Type B pancreatic cell (in vitro differentiated cells): Measurements from ENCODE around the gene GOLGA8S. TPM values are rescaled to one million over a fixed set of nuclear protein-coding genes. Genes with fewer than 3 reads are reported as not detected.
"Not testable (repeated sequence)": the region's sequence is repeated elsewhere in the genome, so short reads cannot be mapped to it uniquely, and the experiment has no call there.

Source experiments
- DNase-seq: peaks from one replicate; pipeline ENCODE4 v3.0.0; 2021; ENCODE audit warnings: mixed read lengths; ENCODE audit not compliant: unreplicated experiment; ENCODE audit errors: extremely low spot score
- H3K27ac Mint-ChIP-seq: 2 replicates; pipeline ENCODE4 v1.8.0; 2021; ENCODE audit warnings: mild to moderate bottlenecking, mixed read lengths
- H3K27me3 Mint-ChIP-seq: 2 replicates; pipeline ENCODE4 v1.8.0; 2021; ENCODE audit warnings: mixed read lengths
- H3K36me3 Mint-ChIP-seq: 2 replicates; pipeline ENCODE4 v1.8.0; 2021; ENCODE audit warnings: mixed read lengths
- H3K4me1 Mint-ChIP-seq: one replicate; pipeline ENCODE4 v1.8.0; 2021; ENCODE audit warnings: mixed read lengths; ENCODE audit not compliant: unreplicated experiment
- H3K4me3 Mint-ChIP-seq: 2 replicates; pipeline ENCODE4 v1.8.0; 2021; ENCODE audit warnings: mild to moderate bottlenecking, mixed read lengths
- H3K9me3 Mint-ChIP-seq: 2 replicates; pipeline ENCODE4 v1.8.0; 2021; ENCODE audit warnings: mixed read lengths
- total RNA-seq: library from RNA; stranded (reverse); gene quantifications from 2 replicates; pipeline ENCODE4 v1.2.1, GENCODE V29; 2021; ENCODE audit warnings: low replicate concordance
- TF ChIP-seq, protein P1 (sequence below): fragments of 200-600 bp; sonication (generic); conservative IDR thresholded peaks from 2 replicates; pipeline ENCODE4 v1.5.0; 2021; ENCODE audit warnings: antibody characterized with exemption, mild to moderate bottlenecking

The GOLGA8S gene
- total RNA-seq, 1 donor from 2014 or later: 0.19 TPM

DNA sequence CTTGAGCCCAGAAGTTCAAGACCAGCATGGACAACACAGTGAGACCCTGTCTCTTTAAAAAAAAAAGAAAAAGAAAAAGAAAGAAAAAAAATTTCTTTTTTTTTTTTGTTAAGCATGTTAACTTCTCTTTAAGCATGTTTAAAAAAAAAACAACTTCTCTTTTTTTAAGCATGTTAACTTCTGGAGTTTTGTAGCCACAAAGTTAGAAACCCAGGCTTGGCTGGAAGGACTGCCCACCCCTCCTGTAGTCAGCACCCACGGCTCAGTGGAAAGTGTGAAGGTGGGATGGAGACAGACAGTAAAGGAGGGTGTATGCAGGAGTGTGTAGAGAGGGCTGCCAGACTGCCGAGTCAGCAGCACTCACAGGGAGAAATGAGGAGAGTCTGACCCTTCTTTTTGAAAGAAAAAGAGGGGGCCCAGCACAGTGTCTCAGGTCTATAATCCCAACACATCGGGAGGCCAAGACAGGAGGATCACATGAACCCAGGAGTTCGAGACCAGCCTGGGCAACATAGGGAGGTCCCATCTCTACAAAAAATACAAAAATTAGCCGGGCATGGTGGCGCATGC is 33.2 kb downstream of the GOLGA8S start:
- TF ChIP-seq, protein P1, sequence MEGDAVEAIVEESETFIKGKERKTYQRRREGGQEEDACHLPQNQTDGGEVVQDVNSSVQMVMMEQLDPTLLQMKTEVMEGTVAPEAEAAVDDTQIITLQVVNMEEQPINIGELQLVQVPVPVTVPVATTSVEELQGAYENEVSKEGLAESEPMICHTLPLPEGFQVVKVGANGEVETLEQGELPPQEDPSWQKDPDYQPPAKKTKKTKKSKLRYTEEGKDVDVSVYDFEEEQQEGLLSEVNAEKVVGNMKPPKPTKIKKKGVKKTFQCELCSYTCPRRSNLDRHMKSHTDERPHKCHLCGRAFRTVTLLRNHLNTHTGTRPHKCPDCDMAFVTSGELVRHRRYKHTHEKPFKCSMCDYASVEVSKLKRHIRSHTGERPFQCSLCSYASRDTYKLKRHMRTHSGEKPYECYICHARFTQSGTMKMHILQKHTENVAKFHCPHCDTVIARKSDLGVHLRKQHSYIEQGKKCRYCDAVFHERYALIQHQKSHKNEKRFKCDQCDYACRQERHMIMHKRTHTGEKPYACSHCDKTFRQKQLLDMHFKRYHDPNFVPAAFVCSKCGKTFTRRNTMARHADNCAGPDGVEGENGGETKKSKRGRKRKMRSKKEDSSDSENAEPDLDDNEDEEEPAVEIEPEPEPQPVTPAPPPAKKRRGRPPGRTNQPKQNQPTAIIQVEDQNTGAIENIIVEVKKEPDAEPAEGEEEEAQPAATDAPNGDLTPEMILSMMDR: no peak
- H3K4me3 Mint-ChIP-seq: no peak overlapping the region
- no peaks in the 10 kb centered on the region for H3K27me3 Mint-ChIP-seq
- no peaks in the 10 kb centered on the region for H3K9me3 Mint-ChIP-seq
- H3K36me3 Mint-ChIP-seq: no peaks in the 10 kb centered on the region
- H3K27ac Mint-ChIP-seq: no peak overlapping the region
- no peak for DNase-seq
- H3K4me1 Mint-ChIP-seq: no peaks in the 10 kb centered on the region

DNA sequence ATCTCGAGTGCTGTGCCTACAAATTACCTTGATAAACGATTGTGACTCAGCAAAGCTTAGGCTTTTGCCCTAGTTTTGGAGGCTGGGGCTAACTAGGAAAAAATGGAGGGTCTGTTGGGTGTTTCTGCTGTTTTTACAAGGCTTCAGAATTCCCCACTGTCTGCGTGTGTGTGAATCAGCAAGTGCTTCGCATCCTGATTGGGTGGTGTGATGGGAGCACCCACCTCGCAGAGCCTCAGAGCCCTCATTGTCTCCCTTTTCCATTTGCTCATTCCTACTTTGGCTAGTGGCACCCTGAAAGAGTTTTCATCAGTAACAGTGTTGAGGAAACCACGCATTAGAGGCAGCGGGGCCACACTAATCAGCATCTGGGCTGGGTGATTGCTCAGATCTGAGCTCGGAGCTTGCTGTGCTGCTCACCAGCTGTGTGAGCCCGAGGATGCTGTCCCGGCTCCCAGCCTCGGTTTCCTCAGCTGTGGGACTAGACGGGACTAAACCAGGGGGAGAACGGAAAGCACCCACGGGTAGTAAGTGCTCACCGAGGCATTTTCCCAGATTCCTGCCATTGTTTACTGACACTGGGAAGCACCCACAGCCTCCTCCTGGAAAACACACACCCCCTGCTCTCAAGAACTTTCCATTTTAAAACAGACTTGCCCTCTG is 40.6 kb downstream of the GOLGA8S start:
- TF ChIP-seq, protein P1: no peak
- H3K27ac Mint-ChIP-seq: no peak overlapping the region
- no peak for DNase-seq
- H3K4me3 Mint-ChIP-seq: no peak overlapping the region
- no peaks in the 10 kb centered on the region for H3K4me1 Mint-ChIP-seq
- H3K27me3 Mint-ChIP-seq: no peaks in the 10 kb centered on the region
- no peaks in the 10 kb centered on the region for H3K36me3 Mint-ChIP-seq
- H3K9me3 Mint-ChIP-seq: no peaks in the 10 kb centered on the region

DNA sequence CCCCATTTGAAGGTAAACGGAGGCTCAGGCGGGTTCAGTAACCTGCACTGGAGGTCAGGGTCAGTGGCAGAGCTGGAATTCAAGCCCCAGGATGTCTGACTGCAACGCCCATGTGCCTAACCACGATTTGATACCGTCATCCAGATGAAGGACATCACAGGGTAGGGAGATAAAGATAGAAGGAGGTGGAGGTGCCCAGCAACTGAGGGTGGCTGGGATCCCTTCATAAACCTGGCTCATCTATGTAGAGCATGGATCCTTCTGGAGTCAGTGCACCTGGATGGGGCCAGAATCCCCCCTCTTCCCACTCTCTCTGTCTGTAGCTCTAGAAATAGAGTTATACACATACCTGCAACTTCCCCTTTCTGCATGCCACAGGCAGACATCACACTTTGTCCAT is 41.3 kb downstream of the GOLGA8S start:
- Mint-ChIP-seq H3K4me3 (no peak overlapping the region), H3K27ac (no peak overlapping the region), H3K27me3 (no peaks in the 10 kb centered on the region), H3K36me3 (no peaks in the 10 kb centered on the region), H3K4me1 (no peaks in the 10 kb centered on the region), H3K9me3 (no peaks in the 10 kb centered on the region)
- TF ChIP-seq, protein P1: no peak
- no peak for DNase-seq

DNA sequence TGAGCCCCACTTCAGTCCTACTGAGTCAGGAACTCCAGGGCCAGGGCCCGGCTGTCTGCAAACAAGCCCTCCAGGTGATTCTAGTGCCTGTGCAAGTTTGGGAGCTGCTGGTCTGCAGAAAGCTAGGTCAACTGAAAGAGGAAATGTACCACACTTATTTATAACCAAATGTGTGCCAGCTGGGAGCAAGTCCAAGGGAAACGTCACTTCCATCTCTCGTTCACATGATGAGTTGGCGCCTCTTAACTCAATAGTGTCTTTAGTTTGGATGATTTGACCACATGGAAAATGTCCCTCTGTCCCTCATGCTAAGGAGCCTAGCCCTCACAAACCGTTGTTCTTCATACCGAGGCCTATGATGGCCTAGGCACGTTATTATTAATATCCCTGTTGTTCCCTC is 43.2 kb downstream of the GOLGA8S start:
- no peaks in the 10 kb centered on the region for H3K36me3 Mint-ChIP-seq
- no peak overlapping the region for H3K4me3 Mint-ChIP-seq
- no peaks in the 10 kb centered on the region for H3K9me3 Mint-ChIP-seq
- H3K4me1 Mint-ChIP-seq: no peaks in the 10 kb centered on the region
- H3K27me3 Mint-ChIP-seq: no peaks in the 10 kb centered on the region
- DNase-seq: no peak
- TF ChIP-seq, protein P1: no peak
- H3K27ac Mint-ChIP-seq: no peak overlapping the region

DNA sequence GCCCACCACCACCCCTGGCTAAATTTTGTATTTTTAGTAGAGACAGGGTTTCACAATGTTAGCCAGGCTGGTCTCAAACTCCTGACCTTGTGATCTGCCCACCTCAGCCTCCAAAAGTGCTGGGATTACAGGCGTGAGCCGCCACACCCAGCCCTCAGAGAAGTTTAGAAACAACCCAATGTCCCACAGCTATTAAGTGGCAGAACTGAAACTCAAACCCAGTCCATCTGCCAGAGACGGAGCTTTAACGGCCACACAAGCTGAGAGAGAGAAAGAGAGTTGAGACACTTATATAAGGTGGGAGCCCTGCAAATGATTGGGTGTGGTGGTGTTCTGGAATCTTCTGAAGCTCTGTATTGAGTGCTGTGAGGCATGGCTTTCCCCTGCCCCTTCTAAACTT is 43.8 kb downstream of the GOLGA8S start:
- not testable (repeated sequence) for H3K27me3 Mint-ChIP-seq, H3K4me1 Mint-ChIP-seq, H3K9me3 Mint-ChIP-seq, H3K27ac Mint-ChIP-seq, H3K36me3 Mint-ChIP-seq, DNase-seq, H3K4me3 Mint-ChIP-seq

DNA sequence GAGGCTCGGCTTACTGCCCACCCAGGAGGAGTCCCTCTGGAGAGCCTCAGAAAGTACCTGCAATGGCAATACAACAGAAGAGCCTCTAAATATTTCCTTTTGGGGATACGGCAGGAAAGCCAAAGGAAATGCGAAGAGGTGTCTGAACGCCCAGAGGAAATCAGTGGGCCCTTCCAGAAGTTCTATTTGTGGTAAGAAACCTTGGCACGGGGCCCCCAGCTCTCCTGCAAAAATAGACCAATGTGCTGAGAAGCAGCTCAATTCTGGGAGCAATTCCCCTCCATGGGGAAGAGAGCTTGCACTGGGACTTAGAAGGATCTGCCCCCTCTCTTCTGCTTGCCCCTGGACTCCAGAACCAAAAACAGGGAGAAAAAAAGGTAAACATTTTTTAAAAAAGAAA is 44.7 kb downstream of the GOLGA8S start:
- H3K27ac Mint-ChIP-seq, H3K4me1 Mint-ChIP-seq, H3K9me3 Mint-ChIP-seq, H3K36me3 Mint-ChIP-seq, H3K4me3 Mint-ChIP-seq, DNase-seq, H3K27me3 Mint-ChIP-seq: not testable (repeated sequence)
